Central memory CD4-positive, alpha-beta T cell (primary cell): Measurements from ENCODE around the gene SLC1A4.

Experiments
- DNase-seq: peaks from one replicate; pipeline ENCODE4 v3.0.0; 2022

The SLC1A4 gene

GRCh38 chr2:65055422-65056214 is 66.4 kb downstream of the SLC1A4 start:
- DNase-seq: no peak

GRCh38 chr2:65056215-65057053 is 67.2 kb downstream of the SLC1A4 start, which contains the start of gene CEP68:
TSS of gene CEP68 (plus strand) at chr2:65056416. CDS start at chr2:65069445, 13,029 bp downstream.
- DNase-seq: peak; percentile 94

GRCh38 chr2:65057054-65057375 is 67.8 kb downstream of the SLC1A4 start:
- peak; percentile 19 for DNase-seq

GRCh38 chr2:65057391-65058052 is 68.3 kb downstream of the SLC1A4 start:
- peak; percentile 84 for DNase-seq

GRCh38 chr2:65059071-65059470 is 69.9 kb downstream of the SLC1A4 start:
- DNase-seq: no peak

- no peak for DNase-seq
Observed at GRCh38 chr2:65061146-65061909, 72.1 kb downstream of the SLC1A4 start.

GRCh38 chr2:65061910-65062339 is 72.7 kb downstream of the SLC1A4 start:
- no peak for DNase-seq

- DNase-seq: no peak
Observed at GRCh38 chr2:65062843-65063825, 73.9 kb downstream of the SLC1A4 start.

GRCh38 chr2:65064728-65065552 is 75.7 kb downstream of the SLC1A4 start:
- DNase-seq: peak; percentile 49

GRCh38 chr2:65067806-65068553 is 78.8 kb downstream of the SLC1A4 start:
- peak; percentile 8 for DNase-seq

- no peak for DNase-seq
Observed at GRCh38 chr2:65069439-65069824, 80.2 kb downstream of the SLC1A4 start.

- no peak for DNase-seq
Observed at GRCh38 chr2:65070172-65070830, 81.1 kb downstream of the SLC1A4 start.

- no peak for DNase-seq
Observed at GRCh38 chr2:65070856-65071255, 81.7 kb downstream of the SLC1A4 start.

- no peak for DNase-seq
Observed at GRCh38 chr2:65071499-65072180, 82.4 kb downstream of the SLC1A4 start.

GRCh38 chr2:65072181-65072970 is 83.2 kb downstream of the SLC1A4 start:
- no peak for DNase-seq
